Measurements from ENCODE around the gene VWA3A.

DNA sequence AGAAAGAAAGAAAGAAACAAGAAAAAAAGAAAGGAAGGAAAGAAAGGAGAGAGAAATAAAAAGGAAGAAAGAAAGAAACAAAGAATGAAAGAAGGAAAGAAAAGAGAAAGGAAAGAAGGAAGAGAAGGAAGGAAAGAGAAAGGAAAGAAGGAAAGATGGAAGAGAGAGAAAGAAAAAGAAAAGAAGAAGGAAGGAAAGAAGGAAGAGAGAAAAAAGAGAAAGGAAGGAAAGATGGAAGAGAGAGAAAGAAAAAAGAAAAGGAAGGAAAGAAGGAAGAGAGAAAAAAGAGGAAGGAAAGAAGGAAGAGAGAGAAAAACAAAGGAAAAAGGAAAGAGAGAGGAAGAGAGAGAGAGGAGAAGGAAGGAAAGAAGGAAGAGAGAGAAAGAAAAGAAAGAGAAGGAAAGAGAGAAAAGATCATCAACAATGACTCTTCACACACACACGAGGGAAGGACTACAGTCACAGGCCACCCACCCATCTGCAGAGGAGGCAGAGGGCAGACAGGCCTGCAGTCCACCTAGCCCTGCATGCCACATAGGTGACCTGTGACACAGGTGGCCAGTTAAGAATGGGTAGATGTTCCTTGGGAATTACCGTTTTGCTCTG, 23.9 kb downstream of the VWA3A start:
- TF ChIP-seq, protein P1, sequence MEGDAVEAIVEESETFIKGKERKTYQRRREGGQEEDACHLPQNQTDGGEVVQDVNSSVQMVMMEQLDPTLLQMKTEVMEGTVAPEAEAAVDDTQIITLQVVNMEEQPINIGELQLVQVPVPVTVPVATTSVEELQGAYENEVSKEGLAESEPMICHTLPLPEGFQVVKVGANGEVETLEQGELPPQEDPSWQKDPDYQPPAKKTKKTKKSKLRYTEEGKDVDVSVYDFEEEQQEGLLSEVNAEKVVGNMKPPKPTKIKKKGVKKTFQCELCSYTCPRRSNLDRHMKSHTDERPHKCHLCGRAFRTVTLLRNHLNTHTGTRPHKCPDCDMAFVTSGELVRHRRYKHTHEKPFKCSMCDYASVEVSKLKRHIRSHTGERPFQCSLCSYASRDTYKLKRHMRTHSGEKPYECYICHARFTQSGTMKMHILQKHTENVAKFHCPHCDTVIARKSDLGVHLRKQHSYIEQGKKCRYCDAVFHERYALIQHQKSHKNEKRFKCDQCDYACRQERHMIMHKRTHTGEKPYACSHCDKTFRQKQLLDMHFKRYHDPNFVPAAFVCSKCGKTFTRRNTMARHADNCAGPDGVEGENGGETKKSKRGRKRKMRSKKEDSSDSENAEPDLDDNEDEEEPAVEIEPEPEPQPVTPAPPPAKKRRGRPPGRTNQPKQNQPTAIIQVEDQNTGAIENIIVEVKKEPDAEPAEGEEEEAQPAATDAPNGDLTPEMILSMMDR (IDR thresholded peaks at IDR 0.05; ENCODE audit: extremely low read depth in 1 of 2, insufficient read depth in 1 of 2, low read depth in 1 of 2, low read length in 2 of 2) = no peak
- TF ChIP-seq POLR2AphosphoS5 (IDR thresholded peaks at IDR 0.05; ENCODE audit: insufficient read depth, low read depth, low read length) (no peak), EZH2 (IDR thresholded peaks at IDR 0.05; ENCODE audit: borderline replicate concordance, low read depth, low read length, severe bottlenecking) (no peak)

Measured in endothelial cell of umbilical vein (primary cell).